Thymus (tissue), 11 donors: ENCODE measurements around the gene MBLAC1. TPM values are rescaled to one million over a fixed set of nuclear protein-coding genes. Genes with fewer than 3 reads are reported as not detected.
A peak's percentile ranks its signal among the peaks of the same experiment; 100 is the strongest.

Source experiments
- DNase-seq, 9 donors: peaks; one replicate each; pipeline ENCODE4 v3.0.0-alpha.2; 2013; ENCODE audit warnings: low spot score in 9 of 9, low read depth in 6 of 9, missing footprints in 1 of 9
- H3K27ac ChIP-seq, 2 donors: one replicate each; pipeline ENCODE4 v1.5.1; 2013; ENCODE audit warnings: control low read depth in 1 of 2, low read depth in 1 of 2, low read length in 1 of 2, mild to moderate bottlenecking in 1 of 2, moderate library complexity in 1 of 2
- H3K27me3 ChIP-seq, 2 donors: one replicate each; pipeline ENCODE4 v1.5.1; 2013; ENCODE audit warnings: low read length in 1 of 2; ENCODE audit not compliant: control insufficient read depth in 2 of 2, insufficient read depth in 1 of 2
- H3K36me3 ChIP-seq, 2 donors: one replicate each; pipeline ENCODE4 v1.5.1; 2013; ENCODE audit warnings: low read length in 1 of 2, mild to moderate bottlenecking in 1 of 2, moderate library complexity in 1 of 2; ENCODE audit not compliant: control insufficient read depth in 2 of 2, insufficient read depth in 2 of 2
- H3K4me1 ChIP-seq, 2 donors: one replicate each; pipeline ENCODE4 v1.5.1; 2013; ENCODE audit warnings: low read length in 2 of 2; ENCODE audit not compliant: control insufficient read depth in 2 of 2, insufficient read depth in 2 of 2
- H3K4me3 ChIP-seq, 2 donors: one replicate each; pipeline ENCODE4 v1.5.1; 2013; ENCODE audit warnings: low read length in 2 of 2, control low read depth in 1 of 2, mild to moderate bottlenecking in 1 of 2
- H3K9me3 ChIP-seq, 2 donors: one replicate each; pipeline ENCODE4 v1.5.1; 2013; ENCODE audit warnings: low read length in 1 of 2, mild to moderate bottlenecking in 1 of 2; ENCODE audit not compliant: control insufficient read depth in 2 of 2, insufficient read depth in 1 of 2
- WGBS: extraction: QIAGEN DNeasy Blood & Tissue Kit; methylation state at CpG from one replicate; pipeline ENCODE4 v1.1.7; 2013; 5-methylcytosine and 5-hydroxymethylcytosine counted together
- polyA plus RNA-seq: library from polyadenylated mRNA; stranded (reverse); fragments of 200-250 nt; gene quantifications from one replicate; pipeline ENCODE4 v1.2.3, GENCODE V29; 2013
- total RNA-seq: library from RNA; stranded (reverse); fragments of 120-200 nt; gene quantifications from one replicate; pipeline ENCODE4 v1.2.4, GENCODE V29; 2013
- donor health status: healthy.

The MBLAC1 gene
- total and polyA plus RNA-seq, 2 donors = 2.0 to 3.1 TPM

DNA sequence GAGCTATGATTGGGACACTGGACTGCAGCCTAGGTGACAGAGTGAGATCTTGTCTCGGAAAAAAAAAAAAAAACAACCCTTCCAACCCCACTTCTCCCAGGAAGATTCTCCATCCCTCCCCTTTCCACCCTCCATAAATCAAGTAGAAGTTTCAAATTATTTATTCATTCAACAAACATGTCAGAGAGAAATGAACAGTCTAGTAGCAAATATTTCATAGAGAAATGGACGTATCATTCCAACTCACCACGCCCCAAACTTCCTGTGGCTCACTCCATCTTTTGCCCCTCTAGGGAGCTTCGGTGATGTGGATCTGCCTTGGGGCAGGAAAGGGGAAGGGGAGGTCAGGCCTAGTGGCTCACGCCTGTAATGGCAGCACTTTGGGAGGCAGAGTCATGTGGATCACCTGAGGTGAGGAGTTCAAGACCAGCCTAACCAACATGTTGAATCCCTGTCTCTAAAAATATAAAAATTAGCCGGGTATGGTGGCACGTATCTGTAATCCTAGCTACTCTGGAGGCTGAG lies 32.4 kb downstream of the MBLAC1 start:
- Histone ChIP-seq H3K9me3 (no peaks in the 10 kb centered on the region), H3K27ac (peak overlapping the region; percentile 32 to 66), H3K4me1 (peaks cover 21 to 50% of the 10 kb centered on the region in 2 donors), H3K4me3 (peak overlapping the region; percentile 64 to 100), H3K36me3 (peaks cover 45 to 53% of the 10 kb centered on the region in 2 donors), H3K27me3 (no peaks in the 10 kb centered on the region)
- 81% methylated on average over 7 of the region's 7 CpGs for WGBS
- no peak for DNase-seq

- no peak overlapping the region for H3K4me3 ChIP-seq
- H3K36me3 ChIP-seq = peaks cover 36 to 47% of the 10 kb centered on the region in 2 donors
- H3K9me3 ChIP-seq = no peaks in the 10 kb centered on the region
- WGBS = 98% methylated on average over 18 of the region's 18 CpGs
- H3K27ac ChIP-seq = no peak overlapping the region
- DNase-seq = no peak
- peaks cover 22 to 56% of the 10 kb centered on the region in 2 donors for H3K4me1 ChIP-seq
- no peaks in the 10 kb centered on the region for H3K27me3 ChIP-seq
Observed at GRCh38 chr7:100160067-100160466, 33.3 kb downstream of the MBLAC1 start.

DNA sequence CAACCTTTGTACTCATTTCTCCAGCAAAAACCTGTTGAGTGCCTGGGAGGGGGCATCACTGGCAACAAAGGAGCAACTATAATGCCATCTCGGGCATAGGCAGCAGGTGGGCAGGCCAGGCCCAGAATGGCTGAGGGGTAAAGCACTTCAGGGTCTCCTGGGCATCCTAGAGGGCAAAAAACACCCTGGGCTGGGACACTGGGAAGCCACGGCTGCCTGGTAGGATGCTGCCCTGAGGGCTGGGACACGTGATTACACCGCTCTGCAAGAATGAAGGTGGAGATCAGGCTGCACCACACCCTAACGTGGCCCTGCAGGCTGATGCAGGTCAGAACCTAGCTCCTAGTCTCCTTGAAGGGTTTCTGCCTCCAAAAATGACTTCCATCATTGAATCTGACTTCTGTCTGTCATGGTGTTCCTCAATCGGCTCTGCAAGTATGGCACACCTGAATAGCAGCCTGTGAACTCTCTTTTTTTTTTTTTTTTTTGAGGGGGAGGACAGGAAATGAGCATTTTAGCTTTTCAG lies 36.3 kb downstream of the MBLAC1 start:
- Histone ChIP-seq H3K27me3 (peaks cover 0 to 4% of the 10 kb centered on the region in 2 donors), H3K9me3 (no peaks in the 10 kb centered on the region), H3K27ac (peak overlapping the region; percentile 96 to 97), H3K4me3 (peak overlapping the region in 1 of 2 donors; percentile 16), H3K4me1 (peaks cover 30 to 66% of the 10 kb centered on the region in 2 donors), H3K36me3 (peaks cover 11 to 29% of the 10 kb centered on the region in 2 donors)
- DNase-seq = peak in 2 of 9 donors; percentile 68 to 83
- WGBS = 72% methylated on average over 6 of the region's 6 CpGs

DNA sequence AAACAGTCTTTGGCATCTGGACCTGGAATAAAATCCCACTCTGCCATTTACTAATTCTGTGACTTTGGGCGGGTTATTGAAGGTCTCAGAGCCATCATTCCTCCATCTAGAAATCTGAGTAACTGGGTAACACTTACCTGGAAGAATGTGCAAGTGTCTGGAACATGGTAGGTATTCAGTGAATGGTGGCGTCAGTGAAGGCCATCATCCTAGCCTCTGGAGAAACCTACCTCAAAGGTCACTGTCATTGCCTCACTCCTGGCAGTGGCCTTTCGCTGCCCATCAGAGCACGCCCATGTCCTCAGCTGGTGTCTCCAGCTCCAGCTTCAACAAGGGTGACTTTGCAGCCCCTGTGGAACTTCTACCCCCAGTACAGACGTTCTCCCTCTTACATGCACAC lies 37.1 kb downstream of the MBLAC1 start:
- H3K4me3 ChIP-seq = no peak overlapping the region
- peaks cover 14 to 29% of the 10 kb centered on the region in 2 donors for H3K36me3 ChIP-seq
- peak overlapping the region; percentile 94 to 96 for H3K27ac ChIP-seq
- H3K27me3 ChIP-seq = peaks cover 0 to 4% of the 10 kb centered on the region in 2 donors
- DNase-seq = no peak
- 90% methylated on average over 5 of the region's 5 CpGs for WGBS
- no peaks in the 10 kb centered on the region for H3K9me3 ChIP-seq
- H3K4me1 ChIP-seq = peaks cover 38 to 71% of the 10 kb centered on the region in 2 donors

GRCh38 chr7:100166317-100166940 lies 39.7 kb downstream of the MBLAC1 start:
- peak overlapping the region; percentile 62 to 98 for H3K27ac ChIP-seq
- peak in 1 of 9 donors; percentile 74 for DNase-seq
- H3K4me1 ChIP-seq = peaks cover 62 to 89% of the 10 kb centered on the region in 2 donors

DNA sequence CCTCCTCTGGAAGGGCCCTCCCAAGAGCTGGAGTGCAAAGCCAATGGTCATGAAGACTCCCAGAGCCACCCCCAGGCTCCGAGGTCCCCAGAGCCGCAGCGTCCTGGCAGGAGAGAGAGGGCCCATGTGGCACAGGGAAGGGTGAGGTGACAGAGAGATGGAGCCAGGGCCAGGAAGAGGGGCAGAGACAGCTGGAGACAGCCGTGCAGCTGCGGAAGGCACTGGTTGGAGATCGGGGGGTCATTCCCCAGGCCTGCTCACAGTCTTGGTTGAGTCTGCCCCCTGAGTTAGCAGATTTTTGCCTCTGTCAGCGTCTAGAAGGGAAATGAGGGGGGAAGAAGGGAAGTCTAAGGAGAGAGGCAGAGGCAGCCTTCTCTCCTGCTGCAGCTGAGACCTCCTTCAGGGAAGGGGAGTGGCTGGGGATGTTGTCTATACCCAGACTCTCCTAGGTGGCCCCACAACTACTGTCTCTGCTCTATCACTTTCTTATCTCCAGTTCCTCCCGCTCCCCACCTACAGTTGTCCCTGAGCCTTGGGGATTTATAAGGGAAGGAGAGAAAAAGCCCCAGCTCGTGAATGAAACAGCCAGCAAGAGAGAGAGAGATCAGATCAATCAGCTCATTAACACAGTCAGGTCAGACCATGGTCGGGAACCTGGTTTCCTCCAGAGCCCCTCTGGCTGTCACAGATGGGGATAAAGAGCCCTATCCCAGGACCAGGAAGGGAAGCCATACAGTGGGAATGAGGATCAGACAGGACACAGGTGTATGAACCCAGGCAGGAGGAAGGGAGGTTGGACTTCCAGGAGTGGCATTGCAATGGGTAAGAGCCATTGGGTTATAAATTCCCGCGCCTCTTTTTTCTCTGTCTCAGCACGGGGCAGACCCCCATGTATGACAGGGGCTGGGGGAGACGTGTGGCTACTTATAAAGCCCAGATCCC lies 40.5 kb downstream of the MBLAC1 start:
- 22% methylated on average over 14 of the region's 14 CpGs for WGBS
- Histone ChIP-seq H3K27me3 (peaks cover 0 to 4% of the 10 kb centered on the region in 2 donors), H3K4me3 (peak overlapping the region; percentile 55 to 77), H3K9me3 (peaks cover 0 to 3% of the 10 kb centered on the region in 2 donors), H3K27ac (peak overlapping the region; percentile 62 to 98), H3K4me1 (peaks cover 62 to 92% of the 10 kb centered on the region in 2 donors), H3K36me3 (peaks cover 3 to 20% of the 10 kb centered on the region in 2 donors)
- DNase-seq = peak in 1 of 9 donors; percentile 59

More at GRCh38 chr7:100166317-100166940, 39.7 kb downstream of the MBLAC1 start:
- H3K9me3 ChIP-seq = peaks cover 0 to 3% of the 10 kb centered on the region in 2 donors
- H3K4me3 ChIP-seq = peak overlapping the region; percentile 8 to 77
- peaks cover 3 to 20% of the 10 kb centered on the region in 2 donors for H3K36me3 ChIP-seq
- peaks cover 0 to 4% of the 10 kb centered on the region in 2 donors for H3K27me3 ChIP-seq
- WGBS = 73% methylated on average over 16 of the region's 16 CpGs

GRCh38 chr7:100167912-100168323 lies 41.2 kb downstream of the MBLAC1 start:
- WGBS = 2% methylated on average over 11 of the region's 11 CpGs
- Histone ChIP-seq H3K4me3 (peak overlapping the region; percentile 55 to 77), H3K9me3 (peaks cover 0 to 3% of the 10 kb centered on the region in 2 donors), H3K27me3 (peaks cover 0 to 4% of the 10 kb centered on the region in 2 donors), H3K27ac (peak overlapping the region; percentile 89 to 98), H3K4me1 (peaks cover 57 to 86% of the 10 kb centered on the region in 2 donors), H3K36me3 (peaks cover 3 to 20% of the 10 kb centered on the region in 2 donors)
- peak in 1 of 9 donors; percentile 61 for DNase-seq

DNA sequence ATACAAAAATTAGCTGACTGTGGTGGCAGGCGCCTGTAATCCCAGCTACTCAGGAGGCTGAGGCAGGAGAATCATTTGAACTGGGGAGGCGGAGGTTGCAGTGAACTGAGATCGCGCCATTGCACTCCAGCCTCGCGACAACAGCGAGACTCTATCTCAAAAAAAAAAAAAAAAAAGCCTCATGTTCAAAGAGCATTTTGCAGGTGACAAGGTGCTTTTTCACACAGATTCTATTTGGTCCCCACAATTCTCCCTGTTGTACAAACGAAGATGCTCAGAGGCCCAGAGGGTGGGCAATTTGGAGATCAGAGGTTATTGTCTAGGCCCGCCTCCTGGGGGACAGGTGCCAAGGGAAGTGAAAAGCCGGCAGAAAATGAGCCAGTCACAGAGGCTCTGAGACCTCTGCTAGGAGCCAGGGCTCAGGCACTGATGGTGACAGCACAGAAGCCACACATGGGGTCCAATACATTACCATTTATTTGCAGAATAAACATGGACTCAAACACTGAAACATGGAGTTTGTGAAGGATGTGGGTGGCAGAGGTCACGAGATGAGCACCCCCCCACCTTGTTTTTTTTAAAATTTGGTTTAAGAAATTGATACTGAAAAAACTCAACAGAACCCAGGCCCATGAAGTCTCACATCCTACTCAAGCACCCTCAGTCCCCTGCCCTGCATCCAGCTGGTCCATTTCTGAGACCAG lies 42.5 kb downstream of the MBLAC1 start:
- peaks cover 45 to 77% of the 10 kb centered on the region in 2 donors for H3K4me1 ChIP-seq

More for the DNA sequence above, 42.5 kb downstream of the MBLAC1 start:
- Histone ChIP-seq H3K4me3 (peak overlapping the region in 1 of 2 donors; percentile 77), H3K27me3 (peaks cover 0 to 4% of the 10 kb centered on the region in 2 donors), H3K36me3 (peaks cover 5 to 17% of the 10 kb centered on the region in 2 donors), H3K9me3 (peaks cover 0 to 3% of the 10 kb centered on the region in 2 donors), H3K27ac (peak overlapping the region; percentile 89 to 98)
- 30% methylated on average over 11 of the region's 11 CpGs for WGBS
- DNase-seq = peak in 5 of 9 donors; percentile 71 to 91 (median 76)
